Neural cell (in vitro differentiated cells): Measurements from ENCODE around the gene AK2. TPM values are rescaled to one million over a fixed set of nuclear protein-coding genes. Genes with fewer than 3 reads are reported as not detected.
A peak's percentile ranks its signal among the peaks of the same experiment; 100 is the strongest.

ENCODE experiments used
- H2AFZ ChIP-seq: fragments of 200-600, 300-800 bp; sonication (generic), shearing (Covaris generic); 2 replicates; pipeline ENCODE4 v1.6.0; 2014; ENCODE audit warnings: low read depth, mild to moderate bottlenecking, antibody characterized with exemption, low read length, moderate library complexity
- H3F3A ChIP-seq: fragments of 200-600 bp; shearing (Covaris generic); 2 replicates; pipeline ENCODE4 v1.6.1; 2016; ENCODE audit warnings: mild to moderate bottlenecking, moderate library complexity, mixed read lengths, antibody characterized with exemption, low read length; ENCODE audit not compliant: insufficient read depth, poor library complexity, severe bottlenecking
- H3K27ac ChIP-seq: fragments of 200-600, 300-800 bp; sonication (generic), shearing (Covaris generic); 2 replicates; pipeline ENCODE4 v1.5.1; 2014; ENCODE audit warnings: mild to moderate bottlenecking, low read length, moderate library complexity
- H3K27me3 ChIP-seq: fragments of 300-800, 200-600 bp; sonication (generic), shearing (Covaris generic); 2 replicates; pipeline ENCODE4 v1.6.0; 2014; ENCODE audit warnings: mild to moderate bottlenecking, low read depth, low read length, moderate library complexity; ENCODE audit not compliant: insufficient read depth
- H3K36me3 ChIP-seq: fragments of 300-800, 200-600 bp; sonication (generic), shearing (Covaris generic); 2 replicates; pipeline ENCODE4 v1.5.1; 2014; ENCODE audit warnings: mild to moderate bottlenecking, antibody characterized with exemption, low read length, moderate library complexity; ENCODE audit not compliant: insufficient read depth
- H3K4me2 ChIP-seq: fragments of 300-800, 200-600 bp; sonication (generic), shearing (Covaris generic); 2 replicates; pipeline ENCODE4 v1.6.0; 2014; ENCODE audit warnings: mild to moderate bottlenecking, low read length
- H3K4me3 ChIP-seq: fragments of 300-800, 200-600 bp; sonication (generic), shearing (Covaris generic); 2 replicates; pipeline ENCODE4 v1.5.1; 2014; ENCODE audit warnings: mild to moderate bottlenecking, low read length, moderate library complexity
- H3K79me2 ChIP-seq: fragments of 200-600 bp; shearing (Covaris generic); replicated peaks from 2 replicates; pipeline ENCODE4 v1.6.0; 2014; ENCODE audit warnings: mild to moderate bottlenecking, low read length, moderate library complexity; ENCODE audit not compliant: insufficient read depth
- H3K9ac ChIP-seq: fragments of 300-800, 200-600 bp; sonication (generic), shearing (Covaris generic); 2 replicates; pipeline ENCODE4 v1.6.1; 2016; ENCODE audit warnings: mild to moderate bottlenecking, low read length, mixed read lengths
- H3K9me2 ChIP-seq: fragments of 200-600 bp; shearing (Covaris generic); 2 replicates; pipeline ENCODE4 v1.6.1; 2016; ENCODE audit warnings: mild to moderate bottlenecking, low read length, mixed read lengths; ENCODE audit not compliant: insufficient read depth
- H3K9me3 ChIP-seq: fragments of 200-600, 300-800 bp; sonication (generic), shearing (Covaris generic); 2 replicates; pipeline ENCODE4 v1.6.1; 2016; ENCODE audit warnings: mild to moderate bottlenecking, mixed run types, low read length, moderate library complexity, mixed read lengths
- H4K20me1 ChIP-seq: fragments of 200-600 bp; shearing (Covaris generic); 2 replicates; pipeline ENCODE4 v1.6.1; 2016; ENCODE audit warnings: mild to moderate bottlenecking, mixed run types; ENCODE audit not compliant: insufficient read depth
- EP300 ChIP-seq: fragments of 450-650 bp; conservative IDR thresholded peaks from 2 replicates; pipeline ENCODE4 v1.6.1; 2014; ENCODE audit warnings: antibody characterized with exemption, mild to moderate bottlenecking, moderate library complexity; ENCODE audit not compliant: poor library complexity, severe bottlenecking
- EZH2 ChIP-seq: fragments of 200-600, 300-800 bp; shearing (Covaris generic), sonication (generic); IDR thresholded peaks from 2 replicates; pipeline ENCODE4 v1.6.1; 2014; ENCODE audit warnings: antibody characterized with exemption, low read length, borderline replicate concordance, mild to moderate bottlenecking; ENCODE audit not compliant: insufficient read depth, poor library complexity, severe bottlenecking
- MXI1 ChIP-seq: fragments of 450-650 bp; conservative IDR thresholded peaks from 2 replicates; pipeline ENCODE4 v1.6.1; 2014; ENCODE audit warnings: antibody characterized with exemption, mild to moderate bottlenecking; ENCODE audit not compliant: poor library complexity, severe bottlenecking
- POLR2AphosphoS5 ChIP-seq: IDR thresholded peaks from 2 replicates; pipeline ENCODE4 v1.6.1; 2012
- RAD21 ChIP-seq: fragments of 450-650 bp; conservative IDR thresholded peaks from 2 replicates; pipeline ENCODE4 v1.6.1; 2014; ENCODE audit warnings: antibody characterized with exemption, mild to moderate bottlenecking, moderate library complexity
- SMC3 ChIP-seq: fragments of 450-650 bp; conservative IDR thresholded peaks from 2 replicates; pipeline ENCODE4 v1.6.1; 2014; ENCODE audit warnings: antibody characterized with exemption, mild to moderate bottlenecking, moderate library complexity; ENCODE audit not compliant: poor library complexity
- TAF1 ChIP-seq: IDR thresholded peaks from 2 replicates; pipeline ENCODE4 v1.6.1; 2012; ENCODE audit warnings: low read depth
- polyA plus RNA-seq: library from polyadenylated mRNA; depleted of rRNA; stranded (reverse); fragments of >200 nt; gene quantifications from 2 replicates; pipeline ENCODE4 v1.2.3, GENCODE V29; 2014
- TF ChIP-seq, protein P1 (sequence below): fragments of 450-650 bp; IDR thresholded peaks from 2 replicates; pipeline ENCODE4 v1.5.1; 2014; ENCODE audit warnings: antibody characterized with exemption, mild to moderate bottlenecking, moderate library complexity; ENCODE audit not compliant: poor library complexity, severe bottlenecking
- TF ChIP-seq, protein P2 (sequence below): IDR thresholded peaks from 2 replicates; pipeline ENCODE4 v1.6.1; 2012; ENCODE audit warnings: borderline replicate concordance

AK2 gene
- polyA plus RNA-seq, 1 donor from 2014 or later: 107 TPM

DNA sequence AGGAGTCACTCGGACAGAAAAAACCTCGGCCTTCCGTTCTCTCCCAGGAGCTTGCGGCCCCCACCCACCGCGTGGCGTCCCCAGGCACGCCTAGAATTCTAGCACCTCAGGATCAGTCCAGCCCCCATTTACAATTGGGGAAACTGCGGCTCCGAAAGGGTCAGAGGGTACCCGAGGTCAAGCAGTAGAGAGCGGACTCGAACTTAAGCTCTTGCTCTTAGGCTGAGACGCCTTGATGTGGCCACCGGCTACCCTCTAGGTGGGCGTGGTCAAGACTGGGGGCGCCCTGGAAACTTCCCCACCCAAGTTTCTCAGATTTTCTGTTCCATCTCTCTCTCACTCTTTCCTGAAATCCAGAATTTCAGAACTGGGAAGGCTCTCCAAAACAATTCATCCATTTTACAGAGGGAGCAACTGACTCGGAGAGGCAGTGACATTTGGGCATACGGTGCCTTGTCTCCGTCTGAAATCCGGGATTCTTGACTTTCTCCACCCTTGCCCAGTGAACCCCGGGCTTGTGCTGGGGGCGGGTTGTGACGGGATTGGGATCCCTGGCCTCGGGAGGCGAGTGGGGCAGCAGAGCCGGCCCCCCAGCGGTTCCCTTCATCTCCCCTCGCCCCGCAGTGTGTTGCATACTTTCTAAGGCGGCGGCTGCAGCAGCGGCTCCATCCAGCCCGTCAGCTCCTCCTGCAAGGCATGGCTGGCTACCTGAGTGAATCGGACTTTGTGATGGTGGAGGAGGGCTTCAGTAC is 45.0 kb upstream of the AK2 start:
- peak overlapping the region; percentile 95 for H3K4me3 ChIP-seq
- no peaks in the 10 kb centered on the region for H4K20me1 ChIP-seq
- H3F3A ChIP-seq: no peaks in the 10 kb centered on the region
- peak overlapping the region; percentile 73 for H3K4me2 ChIP-seq
- no peaks in the 10 kb centered on the region for H3K36me3 ChIP-seq
- H3K79me2 ChIP-seq: no peaks in the 10 kb centered on the region
- H3K27ac ChIP-seq: no peak overlapping the region
- no peaks in the 10 kb centered on the region for H3K9me2 ChIP-seq
- H2AFZ ChIP-seq: peak overlapping the region; percentile 83
- H3K9ac ChIP-seq: peak overlapping the region; percentile 76
- H3K9me3 ChIP-seq: no peaks in the 10 kb centered on the region
- no peak for TF ChIP-seq SMC3
- no peak for TF ChIP-seq POLR2AphosphoS5
- TF ChIP-seq, protein P1, sequence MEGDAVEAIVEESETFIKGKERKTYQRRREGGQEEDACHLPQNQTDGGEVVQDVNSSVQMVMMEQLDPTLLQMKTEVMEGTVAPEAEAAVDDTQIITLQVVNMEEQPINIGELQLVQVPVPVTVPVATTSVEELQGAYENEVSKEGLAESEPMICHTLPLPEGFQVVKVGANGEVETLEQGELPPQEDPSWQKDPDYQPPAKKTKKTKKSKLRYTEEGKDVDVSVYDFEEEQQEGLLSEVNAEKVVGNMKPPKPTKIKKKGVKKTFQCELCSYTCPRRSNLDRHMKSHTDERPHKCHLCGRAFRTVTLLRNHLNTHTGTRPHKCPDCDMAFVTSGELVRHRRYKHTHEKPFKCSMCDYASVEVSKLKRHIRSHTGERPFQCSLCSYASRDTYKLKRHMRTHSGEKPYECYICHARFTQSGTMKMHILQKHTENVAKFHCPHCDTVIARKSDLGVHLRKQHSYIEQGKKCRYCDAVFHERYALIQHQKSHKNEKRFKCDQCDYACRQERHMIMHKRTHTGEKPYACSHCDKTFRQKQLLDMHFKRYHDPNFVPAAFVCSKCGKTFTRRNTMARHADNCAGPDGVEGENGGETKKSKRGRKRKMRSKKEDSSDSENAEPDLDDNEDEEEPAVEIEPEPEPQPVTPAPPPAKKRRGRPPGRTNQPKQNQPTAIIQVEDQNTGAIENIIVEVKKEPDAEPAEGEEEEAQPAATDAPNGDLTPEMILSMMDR: no peak
- no peak for TF ChIP-seq MXI1
- TF ChIP-seq EP300: no peak
- TF ChIP-seq TAF1: no peak
- no peak for TF ChIP-seq RAD21
- TF ChIP-seq EZH2: no peak
- TF ChIP-seq, protein P2, sequence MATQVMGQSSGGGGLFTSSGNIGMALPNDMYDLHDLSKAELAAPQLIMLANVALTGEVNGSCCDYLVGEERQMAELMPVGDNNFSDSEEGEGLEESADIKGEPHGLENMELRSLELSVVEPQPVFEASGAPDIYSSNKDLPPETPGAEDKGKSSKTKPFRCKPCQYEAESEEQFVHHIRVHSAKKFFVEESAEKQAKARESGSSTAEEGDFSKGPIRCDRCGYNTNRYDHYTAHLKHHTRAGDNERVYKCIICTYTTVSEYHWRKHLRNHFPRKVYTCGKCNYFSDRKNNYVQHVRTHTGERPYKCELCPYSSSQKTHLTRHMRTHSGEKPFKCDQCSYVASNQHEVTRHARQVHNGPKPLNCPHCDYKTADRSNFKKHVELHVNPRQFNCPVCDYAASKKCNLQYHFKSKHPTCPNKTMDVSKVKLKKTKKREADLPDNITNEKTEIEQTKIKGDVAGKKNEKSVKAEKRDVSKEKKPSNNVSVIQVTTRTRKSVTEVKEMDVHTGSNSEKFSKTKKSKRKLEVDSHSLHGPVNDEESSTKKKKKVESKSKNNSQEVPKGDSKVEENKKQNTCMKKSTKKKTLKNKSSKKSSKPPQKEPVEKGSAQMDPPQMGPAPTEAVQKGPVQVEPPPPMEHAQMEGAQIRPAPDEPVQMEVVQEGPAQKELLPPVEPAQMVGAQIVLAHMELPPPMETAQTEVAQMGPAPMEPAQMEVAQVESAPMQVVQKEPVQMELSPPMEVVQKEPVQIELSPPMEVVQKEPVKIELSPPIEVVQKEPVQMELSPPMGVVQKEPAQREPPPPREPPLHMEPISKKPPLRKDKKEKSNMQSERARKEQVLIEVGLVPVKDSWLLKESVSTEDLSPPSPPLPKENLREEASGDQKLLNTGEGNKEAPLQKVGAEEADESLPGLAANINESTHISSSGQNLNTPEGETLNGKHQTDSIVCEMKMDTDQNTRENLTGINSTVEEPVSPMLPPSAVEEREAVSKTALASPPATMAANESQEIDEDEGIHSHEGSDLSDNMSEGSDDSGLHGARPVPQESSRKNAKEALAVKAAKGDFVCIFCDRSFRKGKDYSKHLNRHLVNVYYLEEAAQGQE: no peak
- peaks cover 6% of the 10 kb centered on the region for H3K27me3 ChIP-seq

GRCh38 chr1:33080885-33081553 is 44.3 kb upstream of the AK2 start, which contains the start of gene AZIN2:
Gene AZIN2, plus strand, starts transcription at chr1:33081153. Its CDS starts 1,097 bp downstream, at chr1:33082250.
- TF ChIP-seq POLR2AphosphoS5: peak; percentile 95
- TF ChIP-seq, protein P1: peak; percentile 37
- no peak for TF ChIP-seq RAD21
- TF ChIP-seq, protein P2: peak; percentile 88
- no peak for TF ChIP-seq EP300
- peak; percentile 79 for TF ChIP-seq MXI1
- no peak for TF ChIP-seq EZH2
- TF ChIP-seq TAF1: peak; percentile 76
- TF ChIP-seq SMC3: peak; percentile 60
- Histone ChIP-seq H3K4me3 (peak within 1 kb of the TSS; percentile 95), H3K27me3 (peaks cover 6% of the 10 kb centered on the region), H3F3A (no peaks in the 10 kb centered on the region), H3K9ac (peak within 1 kb of the TSS; percentile 76), H3K79me2 (no peaks in the 10 kb centered on the region), H3K4me2 (peak within 1 kb of the TSS; percentile 74), H3K36me3 (no peaks in the 10 kb centered on the region), H3K9me3 (no peaks in the 10 kb centered on the region), H3K27ac (peak within 1 kb of the TSS; percentile 54), H3K9me2 (no peaks in the 10 kb centered on the region), H4K20me1 (no peaks in the 10 kb centered on the region), H2AFZ (peak within 1 kb of the TSS; percentile 83)
